ACHN (cell line): ENCODE measurements around the gene CDKL5.

Experiments
- DNase-seq: peaks from one replicate; pipeline ENCODE4 v3.0.0-alpha.2; 2015
- in situ Hi-C: cut with HindIII; loops from 2 replicates; pipeline ENCODE4 v1.10.0; 2017; ENCODE audit warnings: low sequenced_read_pairs, low pct_ligation_motif_present, low pct_unique_long_range_greater_than_20kb

CDKL5 gene

DNA sequence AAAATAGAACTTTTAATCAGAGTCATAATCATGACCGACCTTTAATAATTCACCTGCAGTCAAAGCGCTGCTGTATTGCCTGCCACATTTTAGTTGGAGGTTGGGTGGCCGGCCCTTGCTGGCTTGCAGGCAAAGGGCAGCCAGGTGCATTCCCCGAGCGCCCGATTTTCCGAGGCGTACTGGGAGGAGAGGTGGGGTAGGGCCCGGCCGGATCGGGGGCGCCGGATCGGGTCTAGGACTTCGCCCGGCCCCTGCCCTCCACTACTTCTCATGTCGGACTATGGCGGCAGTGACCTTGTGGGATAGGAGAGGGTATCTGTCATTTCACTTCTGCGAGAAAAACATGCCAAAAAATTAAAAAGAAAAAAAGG is 249.0 kb downstream of the CDKL5 start:
- DNase-seq, result no peak

DNA sequence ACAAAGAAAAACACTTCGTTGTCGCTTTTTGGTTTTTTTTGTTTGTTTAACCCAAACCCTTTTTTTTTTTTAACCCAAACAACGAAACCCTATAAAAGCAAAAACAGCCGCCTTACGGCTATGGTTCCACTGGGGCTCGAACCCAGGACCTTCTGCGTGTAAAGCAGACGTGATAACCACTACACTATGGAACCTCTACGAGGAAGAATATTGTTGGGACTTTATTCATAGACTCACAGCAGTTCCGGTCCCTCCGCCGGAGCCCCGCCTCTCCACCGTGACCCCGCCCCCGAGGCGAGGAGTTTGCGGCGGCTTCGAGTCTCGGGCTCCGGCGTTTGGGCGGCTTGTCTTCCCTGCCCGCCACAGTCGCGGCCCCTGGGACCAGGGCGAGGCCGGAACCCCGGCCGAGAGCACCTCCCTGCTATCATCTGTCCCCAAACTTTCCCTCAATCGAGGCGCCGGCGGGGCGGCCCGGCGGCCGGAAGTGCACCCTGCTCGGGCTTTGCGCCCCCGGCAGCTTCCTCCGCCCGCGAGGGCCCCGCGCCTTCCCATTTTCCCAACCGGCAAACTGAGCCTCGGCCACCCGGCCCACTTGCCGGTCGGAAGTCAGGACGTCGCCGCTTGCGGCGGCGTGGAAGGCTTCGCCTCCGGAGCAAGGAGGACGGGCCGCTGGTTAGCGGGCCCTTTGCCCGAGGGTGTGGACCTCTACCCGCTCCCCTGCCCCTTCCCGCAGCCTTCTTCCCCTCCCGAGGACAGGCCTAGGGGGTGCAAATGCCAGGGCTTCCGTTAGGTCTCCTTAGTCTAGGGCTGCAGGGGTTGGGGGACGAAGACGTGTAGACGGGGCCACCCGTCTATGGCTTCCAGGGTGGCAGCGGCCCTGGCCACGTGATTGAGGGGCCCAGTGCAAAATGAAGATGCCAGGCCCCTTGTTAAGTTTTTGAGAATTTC is 249.7 kb downstream of the CDKL5 start:
- in situ Hi-C loops, result no loop called here
- peak; percentile 56 for DNase-seq

More for the DNA sequence above, 249.0 kb downstream of the CDKL5 start:
- in situ Hi-C loops, result no loop called here

DNA sequence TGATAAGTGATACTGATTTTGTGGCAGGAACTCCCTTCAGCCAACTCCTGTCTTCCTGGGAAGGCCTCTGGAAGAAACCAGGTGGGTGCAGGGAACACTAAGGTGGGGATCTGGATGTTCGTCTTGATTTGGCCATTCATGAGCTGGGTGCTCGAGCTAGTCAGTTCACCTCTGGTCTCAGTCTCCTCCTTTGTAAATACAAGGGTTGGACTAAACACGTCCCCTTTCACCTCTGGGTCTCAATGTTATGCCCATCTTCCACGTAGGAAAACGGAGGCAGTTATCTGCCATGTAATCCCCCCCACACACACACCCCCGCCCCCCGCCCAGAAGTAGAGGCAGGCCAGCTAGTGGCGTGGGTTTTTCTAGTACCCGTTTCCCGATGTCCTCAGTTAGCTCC is 250.6 kb downstream of the CDKL5 start:
- in situ Hi-C loops, result no loop called here
- no peak for DNase-seq

DNA sequence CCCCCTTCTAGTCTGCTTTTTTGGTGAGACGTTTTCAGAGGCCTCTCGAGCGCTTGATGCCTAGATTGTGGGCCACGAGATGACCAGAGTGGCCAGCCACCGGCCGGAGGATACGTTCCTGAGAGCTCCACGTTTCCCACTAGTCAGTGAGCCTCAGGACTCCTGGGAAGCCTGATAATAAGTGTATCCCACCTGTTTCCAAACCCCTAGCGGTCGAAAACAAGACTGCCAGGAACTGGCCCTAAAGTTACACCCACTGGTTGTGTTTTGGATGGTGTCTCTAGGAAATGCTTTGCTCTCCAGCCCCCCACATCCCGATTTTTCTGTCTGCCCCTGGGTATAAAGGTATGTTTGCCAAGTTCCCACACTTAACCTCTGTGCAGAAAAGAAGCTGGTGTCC is 251.1 kb downstream of the CDKL5 start:
- in situ Hi-C loops, result no loop called here
- DNase-seq, result no peak

DNA sequence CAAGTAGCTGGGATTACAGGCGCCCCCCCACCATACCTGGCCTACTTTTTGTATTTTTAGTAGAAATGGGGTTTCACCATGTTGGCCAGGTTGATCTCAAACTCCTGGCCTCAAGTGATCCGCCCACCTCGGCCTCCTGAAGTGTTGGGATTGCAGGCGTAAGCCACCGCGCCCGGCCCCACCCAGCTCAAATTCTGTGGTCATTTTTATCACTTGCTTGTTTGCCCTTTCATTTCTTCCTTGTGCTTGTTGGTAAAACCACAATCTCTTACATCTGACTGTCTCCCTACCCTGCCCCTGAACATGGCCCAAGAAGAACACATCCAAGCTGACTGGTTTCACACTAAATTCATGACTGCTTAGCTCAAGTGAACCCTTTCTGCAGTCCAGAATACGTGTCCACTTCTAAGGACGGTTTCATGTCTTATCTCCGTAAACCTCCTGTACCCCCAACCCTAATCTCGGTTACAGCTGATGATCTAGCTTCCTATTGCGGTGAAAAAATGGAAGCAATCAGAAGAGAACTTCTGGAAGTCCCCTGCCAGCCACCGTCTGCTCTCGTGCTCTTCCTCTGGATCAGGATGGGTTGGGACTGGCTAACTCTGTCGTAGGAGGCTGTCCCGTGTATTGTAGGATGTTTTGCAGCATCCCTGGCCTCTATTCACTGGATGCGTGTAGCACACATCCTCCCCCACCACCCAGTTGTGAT is 251.9 kb downstream of the CDKL5 start:
- in situ Hi-C loops, result no loop called here
- no peak for DNase-seq

DNA sequence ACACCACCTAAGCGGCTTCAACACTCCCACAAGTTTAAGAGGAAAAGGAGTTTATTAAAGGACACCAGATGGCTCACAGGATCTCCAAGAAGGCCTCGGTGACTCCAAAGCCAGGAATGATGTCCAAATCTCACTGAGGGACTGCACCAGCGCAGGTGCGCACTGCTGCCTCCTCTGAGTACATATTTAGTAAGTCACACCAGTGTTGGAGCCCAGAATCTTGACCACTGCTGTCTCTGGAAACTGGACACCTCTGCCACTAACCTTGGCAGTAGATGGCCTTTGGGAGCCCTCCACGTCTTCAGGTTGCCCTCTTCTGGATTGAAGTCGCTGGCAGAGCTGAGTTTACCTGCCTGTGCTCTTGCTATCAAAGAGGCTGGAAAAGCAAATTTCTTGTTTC is 256.6 kb downstream of the CDKL5 start:
- in situ Hi-C loops, result no loop called here
- DNase-seq, result no peak

DNA sequence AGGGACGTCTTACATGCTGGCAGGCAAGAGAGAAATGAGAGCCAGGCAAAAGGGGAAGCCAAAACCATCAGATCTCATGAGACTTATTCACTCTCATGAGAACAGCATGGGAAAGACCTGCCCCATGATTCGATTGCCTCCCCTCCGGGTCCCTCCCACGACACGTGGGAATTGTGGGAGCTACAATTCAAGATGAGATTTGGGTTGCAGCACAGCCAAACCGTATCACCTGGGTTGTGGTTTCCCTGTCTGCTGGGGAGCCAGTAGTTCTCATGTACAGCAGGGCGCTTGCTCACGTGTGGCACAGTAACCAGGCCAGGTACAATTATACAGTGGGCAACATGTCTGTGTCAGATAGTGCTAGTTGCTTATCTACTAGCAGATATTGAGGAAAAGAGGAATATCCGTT is 257.6 kb downstream of the CDKL5 start:
- no peak for DNase-seq
- in situ Hi-C loops, result no loop called here

DNA sequence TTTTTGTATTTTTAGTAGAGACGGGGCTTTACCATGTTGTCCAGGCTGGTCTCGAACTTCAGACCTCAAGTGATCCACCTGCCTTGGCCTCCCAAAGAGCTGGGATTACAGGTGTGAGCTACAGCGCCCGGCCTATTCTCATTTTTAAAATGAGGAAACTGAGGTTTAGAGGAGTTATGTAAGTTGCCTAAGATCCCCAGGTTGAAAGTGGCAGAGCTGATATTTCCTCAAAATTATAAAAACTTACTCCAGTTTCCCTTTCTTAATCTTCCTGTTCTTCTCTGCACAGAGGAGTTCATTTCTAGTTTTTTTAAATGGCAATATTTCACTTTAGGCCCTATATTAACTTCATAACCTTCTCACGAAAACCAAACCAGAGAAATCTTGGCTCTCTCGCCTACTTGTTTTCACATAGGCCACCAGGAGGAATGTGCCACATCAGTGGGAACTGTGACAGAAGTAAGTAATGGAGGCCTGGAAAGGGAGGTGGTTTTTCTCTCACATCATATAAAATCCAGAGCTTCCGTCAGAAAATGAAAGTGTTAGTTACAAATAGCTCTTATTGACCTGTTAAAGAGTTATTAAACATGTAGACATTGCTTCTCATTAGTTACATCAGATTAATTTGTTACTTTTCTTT is 262.6 kb downstream of the CDKL5 start:
- in situ Hi-C loops, result no loop called here
- DNase-seq, result no peak

- DNase-seq, result no peak
- in situ Hi-C loops, result no loop called here
Observed at GRCh38 chrX:18691431-18691830, 266.0 kb downstream of the CDKL5 start.

DNA sequence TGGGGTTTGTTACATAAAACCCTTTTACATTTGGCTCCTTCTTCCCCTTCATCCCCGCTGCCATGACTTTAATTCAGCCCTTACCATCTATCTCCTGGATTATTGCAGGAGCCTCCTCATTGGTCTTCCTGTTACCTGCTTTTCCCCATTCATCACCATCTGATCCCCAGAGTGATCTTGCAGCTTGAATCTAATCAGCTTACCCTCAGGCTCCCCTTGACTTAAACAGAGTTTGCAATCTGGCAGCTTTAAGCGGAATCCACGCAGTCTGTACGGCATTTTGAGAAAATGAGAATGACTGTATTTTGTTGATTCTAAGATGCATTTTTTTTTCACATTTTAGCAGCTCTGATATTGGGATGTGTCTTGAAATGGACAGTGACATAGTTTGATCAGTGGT is 267.1 kb downstream of the CDKL5 start:
- in situ Hi-C loops, result no loop called here
- no peak for DNase-seq

DNA sequence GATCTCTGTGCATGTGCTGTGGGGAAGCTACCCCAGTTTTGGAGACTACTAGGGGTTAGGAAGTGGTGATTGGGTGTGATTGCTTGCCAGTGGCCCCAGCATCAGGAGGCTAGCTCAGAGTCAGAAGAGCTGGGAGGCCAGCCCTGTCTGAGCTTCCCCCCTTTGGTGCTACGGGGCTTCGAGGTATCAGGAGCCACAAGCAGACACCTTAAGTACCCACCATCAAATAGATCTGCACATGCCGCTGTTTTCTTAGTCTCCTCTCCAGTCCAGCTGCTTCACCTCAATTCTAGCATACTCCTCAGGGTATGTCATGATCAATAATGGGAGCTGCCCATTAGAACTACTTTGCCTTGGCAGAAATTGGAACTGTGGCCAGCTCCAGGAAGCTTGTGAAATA is 271.2 kb downstream of the CDKL5 start:
- in situ Hi-C loops, result no loop called here
- DNase-seq, result no peak

GRCh38 chrX:18698737-18699650 is 273.6 kb downstream of the CDKL5 start:
- DNase-seq, result no peak
- in situ Hi-C loops, result no loop called here

DNA sequence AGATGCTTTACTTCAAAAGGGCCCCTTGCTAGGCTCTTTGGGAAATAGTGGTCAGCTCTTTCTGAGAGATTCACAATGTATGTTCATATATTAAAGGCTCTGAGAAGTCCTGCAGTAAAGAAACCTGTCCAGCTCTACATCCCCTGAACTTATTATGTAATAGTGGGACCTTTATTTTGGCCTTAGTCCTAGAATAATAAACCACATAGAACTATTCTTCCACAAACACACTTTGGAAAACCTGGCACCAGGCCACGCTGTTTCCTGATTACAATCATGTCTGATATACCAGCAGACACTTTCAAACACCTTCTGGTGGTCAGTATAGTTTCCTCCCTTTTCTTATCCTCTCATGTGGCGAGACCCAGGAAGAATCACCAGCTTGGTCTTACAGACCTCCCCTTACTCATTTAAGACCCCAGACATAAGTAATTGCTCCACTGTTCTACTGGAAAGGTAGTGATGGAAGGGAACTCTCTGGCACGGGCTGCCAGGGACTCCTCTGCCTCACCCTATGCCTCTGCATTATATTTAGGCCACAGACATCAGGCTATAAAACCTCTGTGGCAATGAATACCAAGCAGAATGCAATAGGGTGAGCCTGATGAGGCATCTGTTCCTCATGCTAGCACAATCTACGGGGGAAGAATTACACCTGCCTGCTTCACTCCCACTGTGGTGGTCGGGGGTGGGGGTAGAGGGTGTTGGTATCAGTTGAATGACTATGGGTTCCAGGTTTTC is 276.4 kb downstream of the CDKL5 start:
- DNase-seq, result no peak

DNA sequence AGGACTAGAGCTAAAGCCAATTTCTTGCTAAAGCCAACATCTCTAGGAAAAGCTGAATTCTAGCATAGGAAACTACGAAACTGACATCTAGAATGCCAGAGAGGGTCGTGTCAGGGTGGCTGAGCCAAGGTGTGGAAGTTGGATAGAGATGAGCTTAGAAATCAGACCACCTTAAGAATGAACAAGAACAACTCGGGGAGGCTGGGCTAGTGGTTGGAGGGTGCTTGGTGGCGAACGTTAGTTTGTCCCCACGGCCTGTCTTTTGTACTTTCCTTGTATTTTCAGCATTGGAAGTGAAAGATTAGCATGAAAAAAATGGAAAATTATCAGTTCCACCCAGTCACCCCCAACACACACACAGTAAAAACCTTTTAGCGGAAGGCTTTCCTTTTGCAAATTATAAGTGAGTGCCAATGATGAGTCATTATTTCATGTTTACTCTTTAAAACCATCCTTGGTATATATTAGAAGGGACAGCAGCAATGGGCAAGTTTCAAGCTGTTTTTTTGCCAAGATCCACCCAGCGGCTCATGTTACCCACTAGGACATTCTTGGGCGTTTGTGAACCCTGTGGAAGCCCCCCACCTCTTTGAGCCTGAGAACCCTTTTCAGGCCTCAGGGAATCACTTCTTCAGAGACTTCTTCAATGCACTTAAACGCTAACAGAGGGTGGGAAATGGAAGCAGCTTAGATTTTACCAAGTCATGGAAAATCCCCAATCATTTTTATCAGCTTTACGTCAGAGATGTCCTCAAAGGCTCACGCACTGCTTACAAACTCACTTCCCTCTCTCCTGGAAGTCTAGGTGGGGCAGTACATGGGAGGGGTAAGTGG is 277.2 kb downstream of the CDKL5 start:
- DNase-seq, result no peak
- in situ Hi-C loops, result no loop called here

More for the DNA sequence above, 276.4 kb downstream of the CDKL5 start:
- in situ Hi-C loops, result no loop called here
